22Rv1 (cell line): Measurements from ENCODE around the gene RPS4Y2.

Source experiments
- H3K27ac ChIP-seq: fragments of 450-650 bp; 2 replicates; pipeline ENCODE4 v1.5.1; 2017
- CTCF ChIP-seq: fragments of 450-650 bp; IDR thresholded peaks from 2 replicates; pipeline ENCODE4 v1.5.1; 2017; ENCODE audit warnings: mild to moderate bottlenecking
- ZFX ChIP-seq: fragments of 450-650 bp; IDR thresholded peaks from 2 replicates; pipeline ENCODE4 v1.6.1; 2017; ENCODE audit warnings: antibody characterized with exemption, borderline replicate concordance

Gene RPS4Y2

GRCh38 chrY:20746919-20747318 lies 9.0 kb upstream of the RPS4Y2 start:
- TF ChIP-seq CTCF (no peak), ZFX (no peak)
- no peak overlapping the region for H3K27ac ChIP-seq

DNA sequence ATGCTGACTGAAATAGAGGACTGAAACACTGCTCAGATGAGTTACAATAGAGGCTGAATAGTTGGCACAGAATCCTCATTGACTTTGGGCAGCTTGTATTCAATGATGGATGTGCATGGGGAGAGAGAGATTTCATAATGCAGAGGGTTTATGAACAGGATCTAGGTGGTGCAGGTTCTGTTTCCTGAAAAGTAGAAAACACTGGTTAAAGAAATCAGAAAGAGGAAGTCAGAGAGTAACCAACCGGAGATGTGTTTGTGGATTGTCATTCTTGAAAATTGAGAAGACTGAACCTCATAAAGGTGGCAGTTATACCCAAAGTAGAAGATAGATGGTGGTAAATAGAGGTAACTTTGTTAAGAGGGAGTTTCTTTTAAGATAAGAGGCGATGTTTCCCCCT lies 8.0 kb downstream of the RPS4Y2 start:
- H3K27ac ChIP-seq: no peak overlapping the region
- TF ChIP-seq ZFX (no peak), CTCF (no peak)

DNA sequence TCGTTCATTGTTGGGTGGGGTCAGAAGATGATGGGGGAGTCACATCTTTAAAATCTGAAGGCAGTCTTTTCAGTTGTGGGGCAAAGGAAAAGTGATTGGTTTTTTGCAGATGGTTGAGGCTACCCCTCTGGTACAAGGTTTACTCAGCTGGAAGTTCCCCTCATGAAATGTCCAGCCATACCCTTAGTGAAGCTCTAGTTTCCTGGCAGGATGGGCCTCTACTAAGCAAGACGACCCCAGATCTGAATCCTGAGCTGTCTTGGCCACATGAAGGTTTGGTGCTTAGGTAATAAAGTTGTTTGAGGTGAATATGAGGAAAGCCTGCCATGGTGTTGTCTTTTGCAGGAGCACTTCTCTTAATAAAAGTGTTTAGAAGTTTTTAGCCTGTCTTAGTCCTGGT lies 9.2 kb downstream of the RPS4Y2 start:
- no peak overlapping the region for H3K27ac ChIP-seq
- no peak for TF ChIP-seq CTCF
- no peak for TF ChIP-seq ZFX

GRCh38 chrY:20770755-20771154 lies 14.8 kb downstream of the RPS4Y2 start:
- TF ChIP-seq CTCF (no peak), ZFX (no peak)
- H3K27ac ChIP-seq: no peak overlapping the region

DNA sequence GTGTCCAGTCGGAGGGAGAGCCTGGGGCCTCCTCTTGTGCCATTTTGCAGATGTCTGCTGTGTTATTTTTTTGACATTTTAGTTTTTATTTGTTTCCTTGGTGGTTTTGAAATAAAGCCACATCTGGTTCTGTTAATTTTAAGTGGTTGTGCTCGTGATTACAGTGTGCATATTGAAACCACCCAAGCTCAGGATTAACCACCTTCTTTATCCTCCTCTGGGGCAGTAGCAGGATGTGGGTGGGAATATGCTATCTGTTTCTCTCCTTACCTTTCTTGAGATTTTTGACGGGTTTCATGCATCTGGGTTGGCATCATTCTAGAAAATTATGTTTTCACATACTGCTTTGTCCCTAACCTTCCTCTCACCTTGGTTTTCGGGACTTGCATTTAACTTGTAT lies 20.2 kb downstream of the RPS4Y2 start:
- H3K27ac ChIP-seq: no peak overlapping the region
- TF ChIP-seq ZFX: no peak
- TF ChIP-seq CTCF: no peak

DNA sequence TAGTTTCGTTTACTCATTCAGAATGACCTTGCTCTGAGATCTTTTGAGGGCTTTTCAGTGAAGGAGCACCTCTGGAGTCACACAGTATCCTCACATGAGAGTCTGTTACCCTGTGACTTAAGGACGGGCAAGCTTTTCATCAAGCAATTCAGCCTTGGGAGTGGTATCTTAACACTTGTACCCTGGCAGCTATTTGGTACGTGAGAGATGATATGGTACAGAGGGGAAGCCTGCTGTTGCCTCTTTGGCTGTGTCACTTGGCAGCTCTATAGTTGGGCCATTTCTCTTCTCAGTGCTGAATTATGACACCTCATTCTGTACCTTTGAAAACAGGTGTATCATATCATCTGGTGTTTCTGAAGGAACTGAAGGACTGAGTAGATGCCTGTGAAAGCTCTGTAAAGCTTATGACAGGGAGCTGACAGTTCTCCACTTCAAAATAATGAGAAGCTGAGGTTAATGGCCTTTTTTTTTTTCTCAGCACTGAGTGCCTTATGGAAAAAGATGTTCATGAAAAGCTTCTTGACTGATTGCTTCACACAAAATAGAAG lies 24.3 kb downstream of the RPS4Y2 start:
- H3K27ac ChIP-seq: no peak overlapping the region
- TF ChIP-seq CTCF (no peak), ZFX (no peak)

GRCh38 chrY:20780776-20781175 lies 24.9 kb downstream of the RPS4Y2 start:
- TF ChIP-seq CTCF (no peak), ZFX (no peak)
- H3K27ac ChIP-seq: no peak overlapping the region
